Activated T-helper 9 cell treated with anti-CD3 and anti-CD28 coated beads, Interleukin-2, amount 50 U/mL, for 16 hours (primary cell): ENCODE measurements around the gene CYP4V2.

Experiments used
- DNase-seq: peaks from one replicate; pipeline ENCODE4 v3.0.0-alpha.2; 2020; ENCODE audit warnings: low read depth

CYP4V2 gene

GRCh38 chr4:186189656-186190055 lies 1.7 kb upstream of the CYP4V2 start:
- DNase-seq, result no peak

GRCh38 chr4:186190581-186191199 lies 677 bp upstream of the CYP4V2 start:
- peak; percentile 29 for DNase-seq

GRCh38 chr4:186192066-186192612 lies 772 bp downstream of the CYP4V2 start:
- DNase-seq, result no peak

GRCh38 chr4:186193851-186194250 lies 2.5 kb downstream of the CYP4V2 start:
- no peak for DNase-seq

- no peak for DNase-seq
Observed at GRCh38 chr4:186196063-186196462, 4.7 kb downstream of the CYP4V2 start.

GRCh38 chr4:186200516-186200915 lies 9.1 kb downstream of the CYP4V2 start:
- DNase-seq, result no peak

GRCh38 chr4:186201010-186201409 lies 9.6 kb downstream of the CYP4V2 start:
- no peak for DNase-seq

- peak; percentile 41 for DNase-seq
Observed at GRCh38 chr4:186201535-186202230, 10.3 kb downstream of the CYP4V2 start.

GRCh38 chr4:186202490-186203140 lies 11.2 kb downstream of the CYP4V2 start:
- no peak for DNase-seq

GRCh38 chr4:186203406-186203805 lies 12.0 kb downstream of the CYP4V2 start:
- no peak for DNase-seq

- DNase-seq, result no peak
Observed at GRCh38 chr4:186204103-186204559, 12.8 kb downstream of the CYP4V2 start.

GRCh38 chr4:186204686-186205085 lies 13.3 kb downstream of the CYP4V2 start:
- DNase-seq, result no peak

- no peak for DNase-seq
Observed at GRCh38 chr4:186205156-186205555, 13.8 kb downstream of the CYP4V2 start.

- DNase-seq, result no peak
Observed at GRCh38 chr4:186216465-186217024, 25.2 kb downstream of the CYP4V2 start.

GRCh38 chr4:186217733-186218293 lies 26.4 kb downstream of the CYP4V2 start:
- DNase-seq, result no peak

GRCh38 chr4:186221624-186222023 lies 30.3 kb downstream of the CYP4V2 start:
- no peak for DNase-seq

- DNase-seq, result no peak
Observed at GRCh38 chr4:186225848-186226247, 34.5 kb downstream of the CYP4V2 start.

GRCh38 chr4:186226521-186227189 lies 35.3 kb downstream of the CYP4V2 start:
- DNase-seq, result no peak

GRCh38 chr4:186227221-186227620 lies 35.9 kb downstream of the CYP4V2 start, which contains the start of gene KLKB1:
Gene KLKB1 (plus strand): TSS chr4:186227507. CDS start chr4:186228196, 689 bp downstream.
- DNase-seq, result no peak

GRCh38 chr4:186227744-186228513 lies 36.6 kb downstream of the CYP4V2 start:
- no peak for DNase-seq

- DNase-seq, result no peak
Observed at GRCh38 chr4:186228514-186228894, 37.1 kb downstream of the CYP4V2 start.
